Measurements from ENCODE around the gene SCN1B. TPM values are rescaled to one million over a fixed set of nuclear protein-coding genes. Genes with fewer than 3 reads are reported as not detected.

The SCN1B gene
- total and polyA plus RNA-seq, 2 of the 13 experiments (the other 11 are each of a cell fraction or from before 2014, with no cell fraction given), result 2.7 to 20.1 TPM

DNA sequence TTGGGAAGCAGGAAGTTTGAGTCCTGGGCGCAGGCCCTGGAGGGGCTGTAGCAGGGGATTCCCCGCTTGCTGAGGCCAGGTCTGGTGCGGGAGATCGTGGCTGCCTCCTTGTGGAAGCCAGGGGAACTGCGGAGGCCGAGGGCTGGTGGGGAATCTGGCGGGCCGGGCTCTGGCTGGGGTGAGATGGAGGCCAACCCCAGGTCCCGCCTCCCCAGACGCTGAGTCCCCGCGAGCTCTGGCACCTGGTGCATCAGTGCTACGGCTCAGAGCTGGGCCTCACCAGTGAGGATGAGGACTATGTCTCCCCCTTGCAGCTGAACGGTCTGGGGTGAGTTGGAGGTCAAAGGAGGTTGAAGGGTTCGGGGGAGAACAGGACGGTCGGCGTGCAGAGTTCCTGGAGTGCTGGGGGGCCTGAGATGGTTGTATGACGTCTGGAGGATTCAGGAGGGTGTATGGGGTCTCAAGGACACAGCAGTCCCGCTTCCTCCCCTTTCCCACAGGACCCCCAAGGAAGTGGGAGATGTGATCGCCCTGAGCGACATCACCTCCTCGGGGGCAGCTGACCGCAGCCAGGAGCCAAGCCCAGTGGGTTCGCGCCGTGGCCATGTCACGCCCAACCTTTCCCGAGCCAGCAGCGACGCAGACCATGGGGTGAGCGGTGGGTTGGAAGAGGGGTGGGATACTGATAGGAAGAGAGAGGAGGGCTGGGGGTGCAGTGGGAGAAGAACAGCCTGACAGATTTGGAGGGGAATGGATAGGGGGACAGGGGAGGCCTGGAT, 17.0 kb upstream of the SCN1B start (continued):
- TF ChIP-seq, protein P1, sequence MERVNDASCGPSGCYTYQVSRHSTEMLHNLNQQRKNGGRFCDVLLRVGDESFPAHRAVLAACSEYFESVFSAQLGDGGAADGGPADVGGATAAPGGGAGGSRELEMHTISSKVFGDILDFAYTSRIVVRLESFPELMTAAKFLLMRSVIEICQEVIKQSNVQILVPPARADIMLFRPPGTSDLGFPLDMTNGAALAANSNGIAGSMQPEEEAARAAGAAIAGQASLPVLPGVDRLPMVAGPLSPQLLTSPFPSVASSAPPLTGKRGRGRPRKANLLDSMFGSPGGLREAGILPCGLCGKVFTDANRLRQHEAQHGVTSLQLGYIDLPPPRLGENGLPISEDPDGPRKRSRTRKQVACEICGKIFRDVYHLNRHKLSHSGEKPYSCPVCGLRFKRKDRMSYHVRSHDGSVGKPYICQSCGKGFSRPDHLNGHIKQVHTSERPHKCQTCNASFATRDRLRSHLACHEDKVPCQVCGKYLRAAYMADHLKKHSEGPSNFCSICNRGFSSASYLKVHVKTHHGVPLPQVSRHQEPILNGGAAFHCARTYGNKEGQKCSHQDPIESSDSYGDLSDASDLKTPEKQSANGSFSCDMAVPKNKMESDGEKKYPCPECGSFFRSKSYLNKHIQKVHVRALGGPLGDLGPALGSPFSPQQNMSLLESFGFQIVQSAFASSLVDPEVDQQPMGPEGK (CRISPR knock-in tag; IDR thresholded peaks at IDR 0.05), result 0 out of 2 replicates have a peak, but pooled peaks have one; percentile 15
- no peak for TF ChIP-seq PCBP1 (IDR thresholded peaks at IDR 0.05; ENCODE audit: borderline replicate concordance, low read depth, low read length)
- TF ChIP-seq SMC3 (IDR thresholded peaks at IDR 0.05; ENCODE audit: low read length), result peak; percentile 67; the same call in 1 of the 2 replicates
- TF ChIP-seq ZNF124 (CRISPR knock-in tag; IDR thresholded peaks at IDR 0.05), result peak; percentile 45; the same call in 1 of the 2 replicates
- TF ChIP-seq, protein P2, sequence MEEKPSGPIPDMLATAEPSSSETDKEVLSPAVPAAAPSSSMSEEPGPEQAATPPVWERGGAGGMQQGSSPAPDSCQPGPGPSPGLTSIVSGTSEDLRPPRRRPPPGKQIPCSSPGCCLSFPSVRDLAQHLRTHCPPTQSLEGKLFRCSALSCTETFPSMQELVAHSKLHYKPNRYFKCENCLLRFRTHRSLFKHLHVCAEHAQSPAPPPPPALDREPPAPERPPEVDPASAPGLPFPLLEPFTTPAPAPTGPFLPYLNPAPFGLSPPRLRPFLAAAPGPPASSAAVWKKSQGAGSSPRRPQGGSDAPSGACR (CRISPR knock-in tag; IDR thresholded peaks at IDR 0.05), result 0 out of 2 replicates have a peak, but pooled peaks have one; percentile 36
- TF ChIP-seq, protein P3, sequence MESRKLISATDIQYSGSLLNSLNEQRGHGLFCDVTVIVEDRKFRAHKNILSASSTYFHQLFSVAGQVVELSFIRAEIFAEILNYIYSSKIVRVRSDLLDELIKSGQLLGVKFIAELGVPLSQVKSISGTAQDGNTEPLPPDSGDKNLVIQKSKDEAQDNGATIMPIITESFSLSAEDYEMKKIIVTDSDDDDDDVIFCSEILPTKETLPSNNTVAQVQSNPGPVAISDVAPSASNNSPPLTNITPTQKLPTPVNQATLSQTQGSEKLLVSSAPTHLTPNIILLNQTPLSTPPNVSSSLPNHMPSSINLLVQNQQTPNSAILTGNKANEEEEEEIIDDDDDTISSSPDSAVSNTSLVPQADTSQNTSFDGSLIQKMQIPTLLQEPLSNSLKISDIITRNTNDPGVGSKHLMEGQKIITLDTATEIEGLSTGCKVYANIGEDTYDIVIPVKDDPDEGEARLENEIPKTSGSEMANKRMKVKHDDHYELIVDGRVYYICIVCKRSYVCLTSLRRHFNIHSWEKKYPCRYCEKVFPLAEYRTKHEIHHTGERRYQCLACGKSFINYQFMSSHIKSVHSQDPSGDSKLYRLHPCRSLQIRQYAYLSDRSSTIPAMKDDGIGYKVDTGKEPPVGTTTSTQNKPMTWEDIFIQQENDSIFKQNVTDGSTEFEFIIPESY (CRISPR knock-in tag; IDR thresholded peaks at IDR 0.05), result peak; percentile 85
- peak; percentile 61; the same call in 1 of the 2 replicates for TF ChIP-seq ERF (CRISPR knock-in tag; IDR thresholded peaks at IDR 0.05)
- no peak for TF ChIP-seq JUN (CRISPR knock-in tag; IDR thresholded peaks at IDR 0.05)
- TF ChIP-seq, protein P4, sequence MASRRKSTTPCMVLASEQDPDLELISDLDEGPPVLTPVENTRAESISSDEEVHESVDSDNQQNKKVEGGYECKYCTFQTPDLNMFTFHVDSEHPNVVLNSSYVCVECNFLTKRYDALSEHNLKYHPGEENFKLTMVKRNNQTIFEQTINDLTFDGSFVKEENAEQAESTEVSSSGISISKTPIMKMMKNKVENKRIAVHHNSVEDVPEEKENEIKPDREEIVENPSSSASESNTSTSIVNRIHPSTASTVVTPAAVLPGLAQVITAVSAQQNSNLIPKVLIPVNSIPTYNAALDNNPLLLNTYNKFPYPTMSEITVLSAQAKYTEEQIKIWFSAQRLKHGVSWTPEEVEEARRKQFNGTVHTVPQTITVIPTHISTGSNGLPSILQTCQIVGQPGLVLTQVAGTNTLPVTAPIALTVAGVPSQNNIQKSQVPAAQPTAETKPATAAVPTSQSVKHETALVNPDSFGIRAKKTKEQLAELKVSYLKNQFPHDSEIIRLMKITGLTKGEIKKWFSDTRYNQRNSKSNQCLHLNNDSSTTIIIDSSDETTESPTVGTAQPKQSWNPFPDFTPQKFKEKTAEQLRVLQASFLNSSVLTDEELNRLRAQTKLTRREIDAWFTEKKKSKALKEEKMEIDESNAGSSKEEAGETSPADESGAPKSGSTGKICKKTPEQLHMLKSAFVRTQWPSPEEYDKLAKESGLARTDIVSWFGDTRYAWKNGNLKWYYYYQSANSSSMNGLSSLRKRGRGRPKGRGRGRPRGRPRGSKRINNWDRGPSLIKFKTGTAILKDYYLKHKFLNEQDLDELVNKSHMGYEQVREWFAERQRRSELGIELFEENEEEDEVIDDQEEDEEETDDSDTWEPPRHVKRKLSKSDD (CRISPR knock-in tag; IDR thresholded peaks at IDR 0.05; ENCODE audit: low read depth), result no peak
- TF ChIP-seq BORCS8-MEF2B (CRISPR knock-in tag; IDR thresholded peaks at IDR 0.05), result no peak
- TF ChIP-seq, protein P5, sequence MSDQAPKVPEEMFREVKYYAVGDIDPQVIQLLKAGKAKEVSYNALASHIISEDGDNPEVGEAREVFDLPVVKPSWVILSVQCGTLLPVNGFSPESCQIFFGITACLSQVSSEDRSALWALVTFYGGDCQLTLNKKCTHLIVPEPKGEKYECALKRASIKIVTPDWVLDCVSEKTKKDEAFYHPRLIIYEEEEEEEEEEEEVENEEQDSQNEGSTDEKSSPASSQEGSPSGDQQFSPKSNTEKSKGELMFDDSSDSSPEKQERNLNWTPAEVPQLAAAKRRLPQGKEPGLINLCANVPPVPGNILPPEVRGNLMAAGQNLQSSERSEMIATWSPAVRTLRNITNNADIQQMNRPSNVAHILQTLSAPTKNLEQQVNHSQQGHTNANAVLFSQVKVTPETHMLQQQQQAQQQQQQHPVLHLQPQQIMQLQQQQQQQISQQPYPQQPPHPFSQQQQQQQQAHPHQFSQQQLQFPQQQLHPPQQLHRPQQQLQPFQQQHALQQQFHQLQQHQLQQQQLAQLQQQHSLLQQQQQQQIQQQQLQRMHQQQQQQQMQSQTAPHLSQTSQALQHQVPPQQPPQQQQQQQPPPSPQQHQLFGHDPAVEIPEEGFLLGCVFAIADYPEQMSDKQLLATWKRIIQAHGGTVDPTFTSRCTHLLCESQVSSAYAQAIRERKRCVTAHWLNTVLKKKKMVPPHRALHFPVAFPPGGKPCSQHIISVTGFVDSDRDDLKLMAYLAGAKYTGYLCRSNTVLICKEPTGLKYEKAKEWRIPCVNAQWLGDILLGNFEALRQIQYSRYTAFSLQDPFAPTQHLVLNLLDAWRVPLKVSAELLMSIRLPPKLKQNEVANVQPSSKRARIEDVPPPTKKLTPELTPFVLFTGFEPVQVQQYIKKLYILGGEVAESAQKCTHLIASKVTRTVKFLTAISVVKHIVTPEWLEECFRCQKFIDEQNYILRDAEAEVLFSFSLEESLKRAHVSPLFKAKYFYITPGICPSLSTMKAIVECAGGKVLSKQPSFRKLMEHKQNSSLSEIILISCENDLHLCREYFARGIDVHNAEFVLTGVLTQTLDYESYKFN (CRISPR knock-in tag; conservative IDR thresholded peaks at IDR 0.05), result no peak
- no peak for TF ChIP-seq CBFB (CRISPR knock-in tag; IDR thresholded peaks at IDR 0.05)
- TF ChIP-seq, protein P6, sequence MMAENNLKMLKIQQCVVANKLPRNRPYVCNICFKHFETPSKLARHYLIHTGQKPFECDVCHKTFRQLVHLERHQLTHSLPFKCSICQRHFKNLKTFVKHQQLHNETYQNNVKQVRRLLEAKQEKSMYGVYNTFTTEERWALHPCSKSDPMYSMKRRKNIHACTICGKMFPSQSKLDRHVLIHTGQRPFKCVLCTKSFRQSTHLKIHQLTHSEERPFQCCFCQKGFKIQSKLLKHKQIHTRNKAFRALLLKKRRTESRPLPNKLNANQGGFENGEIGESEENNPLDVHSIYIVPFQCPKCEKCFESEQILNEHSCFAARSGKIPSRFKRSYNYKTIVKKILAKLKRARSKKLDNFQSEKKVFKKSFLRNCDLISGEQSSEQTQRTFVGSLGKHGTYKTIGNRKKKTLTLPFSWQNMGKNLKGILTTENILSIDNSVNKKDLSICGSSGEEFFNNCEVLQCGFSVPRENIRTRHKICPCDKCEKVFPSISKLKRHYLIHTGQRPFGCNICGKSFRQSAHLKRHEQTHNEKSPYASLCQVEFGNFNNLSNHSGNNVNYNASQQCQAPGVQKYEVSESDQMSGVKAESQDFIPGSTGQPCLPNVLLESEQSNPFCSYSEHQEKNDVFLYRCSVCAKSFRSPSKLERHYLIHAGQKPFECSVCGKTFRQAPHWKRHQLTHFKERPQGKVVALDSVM (CRISPR knock-in tag; IDR thresholded peaks at IDR 0.05), result peak; percentile 70; the same call in 1 of the 2 replicates
- TF ChIP-seq ZNF557 (CRISPR knock-in tag; IDR thresholded peaks at IDR 0.05), result no peak
- no peak for TF ChIP-seq ZNF816 (CRISPR knock-in tag; IDR thresholded peaks at IDR 0.05; ENCODE audit: borderline replicate concordance)
